Adipose tissue (tissue), 3 donors: ENCODE results near the gene BCCIP. TPM values are rescaled to one million over a fixed set of nuclear protein-coding genes. Genes with fewer than 3 reads are reported as not detected.

Source experiments
- H3K27ac ChIP-seq: one replicate; pipeline ENCODE4 v1.5.1; 2013; ENCODE audit warnings: low read depth, low read length
- WGBS, 3 donors: extraction: QIAGEN DNeasy Blood & Tissue Kit; methylation state at CpG; one replicate each; pipeline ENCODE4 v1.1.7; 2013; 5-methylcytosine and 5-hydroxymethylcytosine counted together
- polyA plus RNA-seq, 3 donors: library from polyadenylated mRNA; stranded (reverse); fragments of 200-250 nt; gene quantifications; one replicate each; pipeline ENCODE4 v1.2.3, GENCODE V29; 2013
- donor health status: healthy with polysubstance abuse.
- donor health status: Bipolar disorder and iron deficiency.
- donor health status: healthy.

Gene BCCIP
- polyA plus RNA-seq, 3 donors: 29.2 to 59.9 (median 54.2) TPM

DNA sequence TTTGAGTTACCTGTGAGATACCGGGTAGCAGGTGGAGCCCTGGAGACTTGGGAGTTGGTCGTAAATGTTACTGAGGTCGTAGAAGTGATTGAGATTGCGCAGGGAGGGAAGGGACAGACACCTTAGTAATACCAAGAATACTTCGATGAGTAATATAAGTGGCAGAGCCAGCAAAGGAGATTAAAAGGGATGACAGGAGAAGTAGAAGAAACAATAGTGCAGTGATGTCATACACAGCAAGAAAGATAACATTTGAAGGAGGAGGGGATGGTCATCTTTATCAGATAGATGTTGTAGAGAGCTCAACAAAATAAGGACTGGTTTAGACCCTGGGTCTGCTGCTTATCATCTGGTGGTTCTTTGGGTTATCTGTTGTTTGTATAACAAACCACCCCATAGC is 5.0 kb downstream of the BCCIP start:
- 89 to 94% (median 91%) methylated on average over 5 of the region's 5 CpGs for WGBS, 3 donors
- no peak overlapping the region for H3K27ac ChIP-seq

- no peak overlapping the region for H3K27ac ChIP-seq
- WGBS, 3 donors: 43 to 87% (median 78%) methylated on average over 2 of the region's 2 CpGs
These were observed 13.4 kb downstream of the BCCIP start for GRCh38 chr10:125836746-125837145.

DNA sequence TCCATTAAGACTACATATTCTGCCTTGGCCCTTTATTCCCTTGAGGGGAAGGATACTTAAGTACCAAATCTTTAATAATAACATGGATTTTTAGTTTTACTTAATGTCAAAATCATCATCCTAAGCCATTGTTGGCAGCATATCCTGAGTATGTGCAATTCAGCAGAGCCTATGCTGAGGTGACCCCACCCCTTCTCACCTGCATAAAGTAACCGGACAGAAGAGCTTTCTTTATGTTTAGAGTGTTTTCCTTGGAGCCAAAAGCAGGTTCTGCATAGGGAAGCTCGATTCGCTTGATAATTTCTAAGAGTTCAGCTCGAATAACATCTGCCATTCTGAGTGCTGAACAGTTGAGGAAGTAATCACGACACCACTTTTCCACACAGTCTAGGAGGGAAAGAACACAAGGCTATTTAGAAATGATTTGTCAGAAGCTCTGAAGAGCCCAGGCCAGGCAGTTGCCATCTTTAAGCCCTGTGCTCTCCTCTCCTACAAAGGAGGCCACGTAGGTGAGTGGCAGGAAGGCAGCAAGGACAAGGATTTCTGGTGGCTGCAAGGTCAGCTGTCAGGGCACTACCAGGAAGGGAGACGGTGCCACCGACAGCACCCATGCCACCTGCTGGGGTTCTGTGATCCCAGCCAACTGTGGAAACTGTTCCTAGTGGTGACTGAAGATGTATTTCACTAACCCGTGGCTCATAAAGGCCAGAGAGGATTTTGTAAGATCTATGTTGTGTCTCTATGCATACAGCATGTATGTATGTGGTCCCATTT is 15.6 kb downstream of the BCCIP start:
- no peak overlapping the region for H3K27ac ChIP-seq
- 52 to 89% (median 88%) methylated on average over 9 of the region's 9 CpGs for WGBS, 3 donors

DNA sequence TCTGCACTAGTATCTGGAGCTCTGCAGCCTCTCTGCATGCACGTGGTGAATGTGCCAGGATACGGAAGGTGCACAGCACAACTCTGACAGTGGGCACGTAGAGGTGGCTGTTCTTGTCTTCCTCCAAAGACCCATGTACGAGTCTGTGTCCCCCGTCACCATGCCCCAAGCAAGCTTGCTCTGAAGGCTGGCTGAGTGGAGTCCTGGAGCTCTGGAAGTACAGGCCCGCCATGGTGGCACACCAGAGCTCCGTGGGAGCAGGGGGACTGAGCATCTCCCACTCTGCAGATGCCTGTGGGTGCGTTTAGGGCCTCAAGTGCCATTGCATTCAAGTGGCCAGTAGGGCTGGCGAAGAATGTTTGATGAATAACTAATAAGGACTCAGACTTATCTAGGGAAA is 17.1 kb downstream of the BCCIP start:
- WGBS, 3 donors: 94 to 96% (median 95%) methylated on average over 9 of the region's 9 CpGs
- no peak overlapping the region for H3K27ac ChIP-seq

GRCh38 chr10:125840955-125841354 is 17.6 kb downstream of the BCCIP start:
- no peak overlapping the region for H3K27ac ChIP-seq
- 73 to 96% (median 89%) methylated on average over 3 of the region's 3 CpGs for WGBS, 3 donors

DNA sequence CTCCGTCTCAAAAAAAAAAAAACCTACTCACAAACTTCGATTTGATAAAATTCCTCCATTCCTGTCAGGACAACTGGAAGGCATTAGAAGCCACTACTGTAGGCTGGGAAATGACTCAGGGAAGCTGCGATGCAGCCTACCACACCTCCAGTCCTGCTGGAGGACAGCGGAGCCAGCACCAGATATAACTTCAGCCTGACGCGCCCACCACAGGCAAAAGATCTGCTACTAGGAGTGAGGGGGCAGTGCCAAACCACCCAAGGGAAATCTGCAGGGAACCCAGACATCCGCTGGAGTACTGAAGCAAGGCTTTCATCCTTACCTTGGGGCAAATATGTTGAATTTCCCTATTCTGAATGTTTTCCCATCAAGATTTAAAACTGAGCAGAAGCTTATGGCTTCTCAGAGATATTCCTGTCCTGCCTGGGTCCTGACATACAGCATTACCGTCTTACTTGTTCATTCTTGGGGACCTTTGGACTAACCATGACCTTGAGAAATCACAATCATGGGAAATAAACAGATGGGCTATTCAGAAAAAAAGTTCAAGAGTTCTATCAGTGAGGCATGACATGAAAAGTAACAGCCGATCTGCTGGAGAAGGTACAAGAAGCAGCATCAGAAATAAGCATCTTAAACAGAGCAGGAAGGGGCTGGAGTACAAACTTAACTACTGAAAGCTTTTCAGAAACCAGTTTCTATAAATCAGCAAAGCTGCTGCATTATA is 20.4 kb downstream of the BCCIP start:
- 41 to 90% (median 88%) methylated on average over 9 of the region's 9 CpGs for WGBS, 3 donors

DNA sequence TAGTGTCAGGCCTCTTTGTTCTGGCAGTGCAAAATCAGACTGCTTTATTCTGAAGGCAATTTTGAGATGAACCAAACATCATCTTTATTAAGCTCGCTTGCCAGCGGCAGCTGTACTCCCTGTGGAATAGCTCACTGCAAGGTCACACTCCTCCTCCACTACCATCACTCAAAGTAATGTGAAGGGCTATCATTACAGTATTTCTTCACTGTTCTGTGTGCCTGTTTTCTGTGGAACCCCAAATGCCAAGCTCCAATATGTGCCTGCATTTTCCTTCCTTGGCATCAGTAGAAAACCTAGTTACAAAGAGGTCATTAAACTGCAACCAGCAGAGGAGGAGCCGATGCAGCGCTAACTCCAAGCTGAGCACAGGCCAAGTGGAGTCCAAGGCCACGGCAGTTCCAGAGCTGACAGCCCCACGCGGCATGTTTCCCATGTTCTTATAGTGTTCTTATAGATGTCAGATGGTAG is 21.4 kb downstream of the BCCIP start:
- H3K27ac ChIP-seq: no peak overlapping the region
- 21 to 66% (median 45%) methylated on average over 7 of the region's 7 CpGs for WGBS, 3 donors

More for the DNA sequence above, 20.4 kb downstream of the BCCIP start:
- H3K27ac ChIP-seq: no peak overlapping the region

GRCh38 chr10:125845617-125846016 is 22.3 kb downstream of the BCCIP start:
- WGBS, 3 donors: 92 to 96% (median 95%) methylated on average over 11 of the region's 11 CpGs
- H3K27ac ChIP-seq: no peak overlapping the region

DNA sequence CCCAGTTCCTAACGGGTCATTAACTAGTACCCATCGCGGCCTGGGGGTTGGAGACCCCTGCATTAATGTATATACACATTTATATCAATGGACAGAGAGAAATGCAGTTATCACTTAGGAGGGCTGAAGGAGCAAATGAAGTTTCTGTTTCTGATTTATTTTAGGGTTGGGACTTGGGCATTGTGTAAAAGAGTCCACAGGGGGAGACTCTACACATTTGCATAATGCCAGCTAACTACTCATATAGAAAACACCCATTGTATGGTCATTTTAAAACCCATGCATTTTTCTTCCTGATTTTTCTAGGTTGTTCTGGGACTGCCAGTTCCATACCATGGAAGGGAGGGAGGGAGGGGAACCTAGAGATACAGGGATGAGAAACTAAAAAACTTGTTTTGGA is 23.5 kb downstream of the BCCIP start:
- WGBS, 3 donors: 92 to 95% (median 93%) methylated on average over 3 of the region's 3 CpGs
- H3K27ac ChIP-seq: no peak overlapping the region

- 73 to 100% (median 96%) methylated on average over 2 of the region's 2 CpGs for WGBS, 3 donors
- H3K27ac ChIP-seq: no peak overlapping the region
These were observed 25.0 kb downstream of the BCCIP start for GRCh38 chr10:125848371-125848770.

DNA sequence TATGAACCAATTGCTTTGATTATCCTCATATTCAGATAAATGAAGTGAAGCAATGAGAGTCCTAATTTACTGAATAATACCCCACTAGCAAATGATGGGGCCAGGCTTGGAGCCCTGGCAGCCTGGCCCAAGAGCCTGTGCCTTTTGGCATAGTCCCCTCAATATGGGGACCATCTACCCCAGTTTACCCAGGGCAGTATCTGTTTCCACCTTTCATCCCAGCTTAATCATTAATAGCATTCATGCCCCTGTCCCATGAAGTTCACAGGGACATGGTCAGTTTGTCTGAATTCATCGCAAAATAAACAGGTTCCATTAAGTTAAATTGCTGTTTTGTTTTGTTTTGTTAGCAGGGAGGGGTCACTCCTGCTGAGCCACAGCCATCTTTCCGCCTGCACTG is 25.5 kb downstream of the BCCIP start:
- 63 to 93% (median 93%) methylated on average over 2 of the region's 2 CpGs for WGBS, 3 donors
- H3K27ac ChIP-seq: no peak overlapping the region

GRCh38 chr10:125849448-125849847 is 26.1 kb downstream of the BCCIP start:
- WGBS, 3 donors: 65 to 89% (median 84%) methylated on average over 7 of the region's 7 CpGs
- H3K27ac ChIP-seq: no peak overlapping the region

DNA sequence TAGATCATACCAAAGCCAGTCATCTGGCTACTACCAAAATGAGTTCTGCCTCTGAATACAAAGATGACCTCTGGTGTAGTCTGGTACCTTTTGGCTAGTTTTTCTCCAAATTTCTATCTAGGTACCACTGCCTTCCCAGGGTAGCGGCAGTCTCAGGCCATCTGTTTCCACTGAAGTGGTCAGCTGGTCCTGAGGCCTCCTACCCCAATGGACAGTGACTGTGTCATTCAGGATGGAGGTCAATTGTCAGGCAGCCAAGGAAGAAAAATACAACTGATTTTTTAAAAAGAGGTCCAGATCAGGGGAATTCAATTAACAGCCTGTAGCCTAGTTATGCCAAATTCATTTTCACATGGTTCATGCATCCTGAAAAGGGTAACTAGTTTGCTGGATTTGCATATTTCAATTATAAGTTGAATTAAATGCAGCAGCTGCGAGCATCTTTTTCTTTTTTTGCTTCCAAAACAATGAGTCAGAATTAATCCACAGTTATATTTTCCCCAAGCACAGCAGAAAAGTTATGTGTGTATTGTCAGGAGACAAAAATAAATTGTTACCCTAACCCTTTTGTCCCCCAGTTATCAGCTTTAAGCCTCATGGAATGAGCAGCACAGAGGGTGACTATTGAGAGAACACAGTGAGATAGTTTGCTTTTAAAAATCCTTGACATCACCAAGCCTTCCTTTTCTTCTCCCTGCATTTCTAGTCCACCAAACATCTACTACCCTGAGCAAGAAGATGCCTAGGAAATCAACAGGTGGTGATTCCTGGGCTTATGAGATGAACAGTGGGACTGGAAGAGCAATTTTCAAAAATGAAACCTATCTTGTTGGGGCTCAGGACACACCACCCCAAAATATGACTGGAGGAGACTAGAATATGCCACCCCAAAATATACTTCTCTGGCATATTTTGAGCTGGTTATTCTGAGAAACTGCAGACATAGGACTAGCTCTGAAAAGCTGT is 27.7 kb downstream of the BCCIP start:
- 81 to 95% (median 88%) methylated on average over 2 of the region's 2 CpGs for WGBS, 3 donors
- no peak overlapping the region for H3K27ac ChIP-seq

DNA sequence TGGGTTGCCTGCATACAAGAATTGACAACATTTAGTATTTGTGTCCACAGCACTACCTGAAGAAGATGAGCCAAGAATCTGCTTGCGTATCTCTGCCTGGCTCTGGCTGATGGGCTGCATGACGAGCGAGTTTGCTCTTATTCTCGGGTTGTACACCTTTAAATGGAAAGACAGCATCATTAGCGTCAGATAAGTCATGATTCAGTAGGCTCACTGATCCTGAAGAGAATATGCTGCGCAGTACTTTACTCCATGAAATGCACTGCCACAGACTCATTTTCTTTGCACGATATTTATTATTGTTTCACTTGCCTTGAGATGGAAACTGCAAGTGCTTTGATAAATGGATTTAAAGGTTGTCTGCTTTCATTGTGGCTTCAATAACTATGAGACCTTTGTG is 29.1 kb downstream of the BCCIP start:
- no peak overlapping the region for H3K27ac ChIP-seq
- 95 to 99% (median 96%) methylated on average over 7 of the region's 7 CpGs for WGBS, 3 donors

- no peak overlapping the region for H3K27ac ChIP-seq
- WGBS, 3 donors: 85 to 97% (median 87%) methylated on average over 2 of the region's 2 CpGs
These were observed 33.9 kb downstream of the BCCIP start for GRCh38 chr10:125857185-125857760.

DNA sequence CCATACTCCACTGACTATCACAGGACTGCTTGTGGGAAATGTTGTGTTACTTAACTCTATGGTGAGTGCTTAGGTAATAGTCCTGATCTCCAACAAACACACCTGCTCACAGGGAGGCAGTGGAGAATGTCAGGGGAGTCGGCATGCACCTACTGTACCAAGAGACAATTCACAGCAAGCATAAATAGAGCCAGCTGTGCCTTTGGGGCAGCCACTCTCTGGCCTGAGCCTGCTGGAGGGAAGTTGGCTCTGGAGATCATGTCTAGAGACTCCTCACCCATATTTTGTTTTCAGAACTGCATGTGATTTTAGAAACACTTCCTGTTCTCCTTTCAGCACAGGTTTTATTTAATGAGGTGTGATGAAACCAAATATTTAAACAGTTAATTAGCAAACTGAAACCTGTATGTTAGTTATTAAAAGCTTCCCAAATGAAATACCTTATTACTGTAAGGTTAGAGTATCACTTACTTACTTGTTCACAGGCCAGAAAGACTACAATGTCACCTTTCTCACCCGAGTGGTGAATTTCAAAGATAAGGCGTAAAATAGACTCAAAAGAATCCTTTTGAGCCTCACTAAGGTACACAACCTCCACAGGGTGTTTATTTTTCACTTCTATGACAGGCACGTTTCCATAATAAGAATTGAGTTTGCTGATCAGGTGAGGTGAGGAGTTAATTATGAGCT is 35.9 kb downstream of the BCCIP start:
- 55 to 93% (median 88%) methylated on average over 4 of the region's 4 CpGs for WGBS, 3 donors
- no peak overlapping the region for H3K27ac ChIP-seq

DNA sequence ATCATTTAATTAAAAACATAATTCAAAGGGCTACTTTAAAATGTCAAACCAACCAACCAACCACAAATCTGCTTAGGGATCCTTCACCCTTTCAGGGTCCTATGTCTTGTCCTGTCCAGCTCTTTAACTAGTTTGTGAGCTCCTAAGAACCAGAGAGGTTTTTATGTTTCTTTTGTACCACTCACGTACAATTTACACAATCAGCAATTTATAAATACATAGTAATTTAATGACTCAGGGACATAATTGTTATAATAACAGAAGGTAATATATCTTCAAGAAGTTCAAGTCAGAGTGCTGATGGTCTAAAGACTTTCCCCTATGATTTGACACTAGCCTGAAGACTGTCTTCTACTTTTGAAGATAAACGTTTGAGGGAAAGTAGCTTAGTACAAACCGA is 41.8 kb downstream of the BCCIP start:
- WGBS, 3 donors: 78 to 89% (median 84%) methylated on average over 3 of the region's 3 CpGs
- no peak overlapping the region for H3K27ac ChIP-seq
